Measurements from ENCODE around the gene CYTL1. TPM values are rescaled to one million over a fixed set of nuclear protein-coding genes. Genes with fewer than 3 reads are reported as not detected.
"Not testable (repeated sequence)": the region's sequence is repeated elsewhere in the genome, so short reads cannot be mapped to it uniquely, and the experiment has no call there.

The CYTL1 gene
- total RNA-seq, 2 experiments from 2014 or later, result not detected

GRCh38 chr4:5027346-5027745 is 8.1 kb upstream of the CYTL1 start:
- DNase-seq, result no peak
- H3K4me3 Mint-ChIP-seq, result no peak overlapping the region
- POLR2A ChIA-PET, result no interaction called here
- H3K27ac Mint-ChIP-seq, result no peak overlapping the region
- H3K4me1 Mint-ChIP-seq, result no peaks in the 10 kb centered on the region
- no peaks in the 10 kb centered on the region for H3K9me3 Mint-ChIP-seq
- no peaks in the 10 kb centered on the region for H3K27me3 Mint-ChIP-seq
- no peak for ATAC-seq (ENCODE audit: low read depth)
- no peaks in the 10 kb centered on the region for H3K36me3 Mint-ChIP-seq

- no peak overlapping the region for H3K4me3 Mint-ChIP-seq
- H3K36me3 Mint-ChIP-seq, result no peaks in the 10 kb centered on the region
- POLR2A ChIA-PET, result no interaction called here
- H3K9me3 Mint-ChIP-seq, result no peaks in the 10 kb centered on the region
- no peaks in the 10 kb centered on the region for H3K27me3 Mint-ChIP-seq
- ATAC-seq (ENCODE audit: low read depth), result no peak
- no peak overlapping the region for H3K27ac Mint-ChIP-seq
- no peaks in the 10 kb centered on the region for H3K4me1 Mint-ChIP-seq
- no peak for DNase-seq
Measured at GRCh38 chr4:5026371-5026770, 7.1 kb upstream of the CYTL1 start.

- DNase-seq (no peak), ATAC-seq (ENCODE audit: low read depth) (no peak)
- H3K4me3 Mint-ChIP-seq, result no peak overlapping the region
- no peaks in the 10 kb centered on the region for H3K4me1 Mint-ChIP-seq
- POLR2A ChIA-PET, result no interaction called here
- H3K36me3 Mint-ChIP-seq, result no peaks in the 10 kb centered on the region
- no peaks in the 10 kb centered on the region for H3K27me3 Mint-ChIP-seq
- H3K27ac Mint-ChIP-seq, result no peak overlapping the region
- H3K9me3 Mint-ChIP-seq, result no peaks in the 10 kb centered on the region
Measured at GRCh38 chr4:5024673-5025072, 5.4 kb upstream of the CYTL1 start.

- Mint-ChIP-seq H3K36me3 (no peaks in the 10 kb centered on the region), H3K27ac (no peak overlapping the region), H3K4me3 (no peak overlapping the region), H3K4me1 (peaks cover 4% of the 10 kb centered on the region), H3K9me3 (no peaks in the 10 kb centered on the region), H3K27me3 (peaks cover 14% of the 10 kb centered on the region)
- ATAC-seq (ENCODE audit: low read depth) (no peak), DNase-seq (no peak)
- POLR2A ChIA-PET, result no interaction called here
Measured at GRCh38 chr4:5021546-5021945, 2.3 kb upstream of the CYTL1 start.

- H3K4me3 Mint-ChIP-seq, result no peak overlapping the region
- no peak for DNase-seq
- H3K36me3 Mint-ChIP-seq, result no peaks in the 10 kb centered on the region
- POLR2A ChIA-PET, result no interaction called here
- no peak for ATAC-seq (ENCODE audit: low read depth)
- H3K9me3 Mint-ChIP-seq, result no peaks in the 10 kb centered on the region
- peaks cover 16% of the 10 kb centered on the region for H3K27me3 Mint-ChIP-seq
- H3K4me1 Mint-ChIP-seq, result peaks cover 4% of the 10 kb centered on the region
- no peak overlapping the region for H3K27ac Mint-ChIP-seq
Measured at GRCh38 chr4:5020341-5020740, 1.1 kb upstream of the CYTL1 start.

GRCh38 chr4:5019796-5020195 is 538 bp upstream of the CYTL1 start:
- no peak overlapping the region for H3K4me3 Mint-ChIP-seq
- no peaks in the 10 kb centered on the region for H3K9me3 Mint-ChIP-seq
- DNase-seq, result no peak
- no peaks in the 10 kb centered on the region for H3K36me3 Mint-ChIP-seq
- peaks cover 20% of the 10 kb centered on the region for H3K27me3 Mint-ChIP-seq
- ATAC-seq (ENCODE audit: low read depth), result no peak
- POLR2A ChIA-PET, result no interaction called here
- H3K4me1 Mint-ChIP-seq, result peaks cover 4% of the 10 kb centered on the region
- no peak overlapping the region for H3K27ac Mint-ChIP-seq

- Mint-ChIP-seq H3K27me3 (peaks cover 20% of the 10 kb centered on the region), H3K36me3 (no peaks in the 10 kb centered on the region), H3K9me3 (no peaks in the 10 kb centered on the region), H3K4me1 (peaks cover 4% of the 10 kb centered on the region), H3K4me3 (no peak overlapping the region), H3K27ac (no peak overlapping the region)
- ATAC-seq (ENCODE audit: low read depth), result no peak
- DNase-seq, result no peak
- POLR2A ChIA-PET, result no interaction called here
Measured at GRCh38 chr4:5018603-5019002, 655 bp downstream of the CYTL1 start.

GRCh38 chr4:5018096-5018495 is 1.2 kb downstream of the CYTL1 start:
- H3K27me3 Mint-ChIP-seq, result peaks cover 22% of the 10 kb centered on the region
- H3K27ac Mint-ChIP-seq, result no peak overlapping the region
- H3K4me1 Mint-ChIP-seq, result peaks cover 4% of the 10 kb centered on the region
- POLR2A ChIA-PET, result no interaction called here
- H3K36me3 Mint-ChIP-seq, result no peaks in the 10 kb centered on the region
- no peak for ATAC-seq (ENCODE audit: low read depth)
- DNase-seq, result no peak
- H3K9me3 Mint-ChIP-seq, result no peaks in the 10 kb centered on the region
- no peak overlapping the region for H3K4me3 Mint-ChIP-seq

GRCh38 chr4:5014007-5014682 is 5.1 kb downstream of the CYTL1 start:
- H3K9me3 Mint-ChIP-seq, result no peaks in the 10 kb centered on the region
- POLR2A ChIA-PET, result no interaction called here
- H3K27ac Mint-ChIP-seq, result no peak overlapping the region
- peaks cover 4% of the 10 kb centered on the region for H3K4me1 Mint-ChIP-seq
- DNase-seq (no peak), ATAC-seq (ENCODE audit: low read depth) (no peak)
- H3K36me3 Mint-ChIP-seq, result no peaks in the 10 kb centered on the region
- no peak overlapping the region for H3K4me3 Mint-ChIP-seq
- peaks cover 34% of the 10 kb centered on the region for H3K27me3 Mint-ChIP-seq

- Mint-ChIP-seq H3K4me3 (no peak overlapping the region), H3K36me3 (no peaks in the 10 kb centered on the region), H3K27me3 (peaks cover 30% of the 10 kb centered on the region), H3K4me1 (no peaks in the 10 kb centered on the region), H3K9me3 (no peaks in the 10 kb centered on the region), H3K27ac (no peak overlapping the region)
- DNase-seq (no peak), ATAC-seq (ENCODE audit: low read depth) (no peak)
- POLR2A ChIA-PET, result no interaction called here
Measured at GRCh38 chr4:5012958-5013357, 6.3 kb downstream of the CYTL1 start.

- H3K36me3 Mint-ChIP-seq, result no peaks in the 10 kb centered on the region
- no peak for DNase-seq
- no peak for ATAC-seq (ENCODE audit: low read depth)
- H3K27ac Mint-ChIP-seq, result no peak overlapping the region
- H3K4me3 Mint-ChIP-seq, result no peak overlapping the region
- peaks cover 27% of the 10 kb centered on the region for H3K27me3 Mint-ChIP-seq
- H3K9me3 Mint-ChIP-seq, result no peaks in the 10 kb centered on the region
- POLR2A ChIA-PET, result no interaction called here
- no peaks in the 10 kb centered on the region for H3K4me1 Mint-ChIP-seq
Measured at GRCh38 chr4:5012244-5012898, 6.9 kb downstream of the CYTL1 start.

- ATAC-seq (ENCODE audit: low read depth) (no peak), DNase-seq (no peak)
- no peak overlapping the region for H3K27ac Mint-ChIP-seq
- peaks cover 22% of the 10 kb centered on the region for H3K27me3 Mint-ChIP-seq
- no peaks in the 10 kb centered on the region for H3K36me3 Mint-ChIP-seq
- H3K9me3 Mint-ChIP-seq, result no peaks in the 10 kb centered on the region
- no peaks in the 10 kb centered on the region for H3K4me1 Mint-ChIP-seq
- POLR2A ChIA-PET, result no interaction called here
- no peak overlapping the region for H3K4me3 Mint-ChIP-seq
Measured at GRCh38 chr4:5010984-5011383, 8.3 kb downstream of the CYTL1 start.

GRCh38 chr4:5009796-5010195 is 9.5 kb downstream of the CYTL1 start:
- H3K4me1 Mint-ChIP-seq, result no peaks in the 10 kb centered on the region
- H3K4me3 Mint-ChIP-seq, result no peak overlapping the region
- POLR2A ChIA-PET, result no interaction called here
- H3K36me3 Mint-ChIP-seq, result no peaks in the 10 kb centered on the region
- ATAC-seq (ENCODE audit: low read depth) (no peak), DNase-seq (no peak)
- H3K9me3 Mint-ChIP-seq, result no peaks in the 10 kb centered on the region
- H3K27me3 Mint-ChIP-seq, result peaks cover 17% of the 10 kb centered on the region
- H3K27ac Mint-ChIP-seq, result no peak overlapping the region

GRCh38 chr4:5006932-5007331 is 12.3 kb downstream of the CYTL1 start:
- H3K4me1 Mint-ChIP-seq; H3K4me3 Mint-ChIP-seq; POLR2A ChIA-PET; H3K9me3 Mint-ChIP-seq; H3K27ac Mint-ChIP-seq; DNase-seq; H3K36me3 Mint-ChIP-seq; ATAC-seq (ENCODE audit: low read depth): not testable (repeated sequence)
- peaks cover 15% of the 10 kb centered on the region for H3K27me3 Mint-ChIP-seq
